A549 (cell line): ENCODE measurements around the gene DGUOK. TPM values are rescaled to one million over a fixed set of nuclear protein-coding genes. Genes with fewer than 3 reads are reported as not detected.

ENCODE experiments used
- ATAC-seq, 2 experiments: fragments of 200-7000 bp in 1 of 2; fragments of >200 bp in 1 of 2; cut with Nextera tagmentation in 1 of 2; cut with Tn5 transposase in 1 of 2; 3 replicates each; pipeline versions ENCODE4 v1.8.0 to v1.9.1; 2018 to 2020; ENCODE audit warnings: mild to moderate bottlenecking in 1 of 2, moderate library complexity in 1 of 2
- CTCF ChIA-PET: fragments of 300-600 bp; sonication (Branson Sonifier 250); formaldehyde crosslinking; extraction: SDS; loops from one replicate; lab custom pipeline; 2021; ENCODE audit warnings: antibody characterized with exemption, inconsistent platforms; lab: Yijun Ruan, JAX
- POLR2A ChIA-PET: fragments of 350-600 bp; formaldehyde crosslinking; extraction: SDS; loops from one replicate; lab custom pipeline; 2021; ENCODE audit warnings: antibody characterized with exemption, inconsistent platforms; lab: Yijun Ruan, JAX
- DNase-seq, 2 experiments: peaks; one replicate each; pipeline versions ENCODE4 v3.0.0 to v3.0.0-alpha.2; 2011 to 2016; ENCODE audit warnings: low read depth in 1 of 2, low spot score in 1 of 2
- FAIRE-seq: peaks from 2 replicates; lab custom pipeline; 2011; peaks lifted over from hg19 to GRCh38; lab: Jason Lieb, UNC
- H3K27ac ChIP-seq, 2 experiments: fragments of >200 bp; sonication (Bioruptor Twin); formaldehyde crosslinking; 3 replicates each; pipeline ENCODE4 v1.5.1; 2016 to 2017
- H3K4me1 ChIP-seq: fragments of >200 bp; sonication (Bioruptor Twin); formaldehyde crosslinking; 3 replicates; pipeline ENCODE4 v1.6.1; 2016
- H3K4me2 ChIP-seq: fragments of >200 bp; sonication (Bioruptor Twin); formaldehyde crosslinking; 3 replicates; pipeline ENCODE4 v1.6.1; 2016
- H3K4me3 ChIP-seq: fragments of >200 bp; sonication (Bioruptor Twin); formaldehyde crosslinking; 3 replicates; pipeline ENCODE4 v1.5.1; 2016
- H3K9me3 ChIP-seq: fragments of >200 bp; sonication (Bioruptor Twin); formaldehyde crosslinking; 3 replicates; pipeline ENCODE4 v1.6.1; 2016
- CEBPB ChIP-seq, 2 experiments: fragments of >200 bp in 1 of 2; sonication (Bioruptor Twin) in 1 of 2; formaldehyde crosslinking in 1 of 2; IDR thresholded peaks; 2 replicates each; pipeline ENCODE4 v1.6.1; 2012 to 2016
- CHD2 ChIP-seq: fragments of 150-350 bp; IDR thresholded peaks from 2 replicates; pipeline ENCODE4 v1.6.1; 2014; ENCODE audit warnings: low read length; ENCODE audit not compliant: partially characterized antibody
- EHMT2 ChIP-seq: fragments of 200-600 bp; sonication (generic); IDR thresholded peaks from 2 replicates; pipeline ENCODE4 v1.6.1; 2016; ENCODE audit warnings: antibody characterized with exemption, low read depth, mild to moderate bottlenecking, moderate library complexity
- HEYL ChIP-seq: fragments of 250-450 bp; sonication (Bioruptor Pico); IDR thresholded peaks from 2 replicates; pipeline ENCODE4 v1.8.0; 2021; ENCODE audit warnings: mild to moderate bottlenecking, moderate library complexity
- HOXB5 ChIP-seq: fragments of 250-450 bp; sonication (Bioruptor Pico); IDR thresholded peaks from 2 replicates; pipeline ENCODE4 v1.5.0; 2020; ENCODE audit warnings: mild to moderate bottlenecking, moderate library complexity
- JUN ChIP-seq, 2 experiments: fragments of >200 bp; sonication (Bioruptor Twin); formaldehyde crosslinking; IDR thresholded peaks; 2 replicates in 1 of 2; 3 replicates in 1 of 2; pipeline ENCODE4 v1.6.1; 2016 to 2017
- KDM1A ChIP-seq: fragments of 200-600 bp; sonication (generic); IDR thresholded peaks from 2 replicates; pipeline ENCODE4 v1.6.1; 2016; ENCODE audit warnings: low read depth, mild to moderate bottlenecking
- MAFK ChIP-seq: fragments of 450-650 bp; IDR thresholded peaks from 2 replicates; pipeline ENCODE4 v1.6.1; 2014; ENCODE audit not compliant: partially characterized antibody
- MYC ChIP-seq: IDR thresholded peaks from 2 replicates; pipeline ENCODE4 v1.6.1; 2012; ENCODE audit warnings: mild to moderate bottlenecking, inconsistent platforms, low read length, improper control_type of control experiment, borderline replicate concordance
- NFE2L2 ChIP-seq: fragments of 150-350 bp; conservative IDR thresholded peaks from 2 replicates; pipeline ENCODE4 v1.6.1; 2014; ENCODE audit warnings: low read length
- POLR2A ChIP-seq: IDR thresholded peaks from 2 replicates; pipeline ENCODE4 v1.6.1; 2012; ENCODE audit warnings: mild to moderate bottlenecking, low read length
- RARB ChIP-seq: fragments of 250-450 bp; sonication (Bioruptor Pico); IDR thresholded peaks from 2 replicates; pipeline ENCODE4 v1.8.0; 2021; ENCODE audit warnings: mild to moderate bottlenecking, moderate library complexity
- RFX5 ChIP-seq: fragments of 450-650 bp; IDR thresholded peaks from 2 replicates; pipeline ENCODE4 v1.7.1; 2014; ENCODE audit warnings: antibody characterized with exemption, mild to moderate bottlenecking, moderate library complexity
- RNF2 ChIP-seq: fragments of 200-600 bp; sonication (generic); IDR thresholded peaks from 2 replicates; pipeline ENCODE4 v1.6.1; 2016; ENCODE audit warnings: low read depth, mild to moderate bottlenecking, antibody characterized with exemption, moderate library complexity, borderline replicate concordance
- ZFP36 ChIP-seq: fragments of 450-650 bp; IDR thresholded peaks from 2 replicates; pipeline ENCODE4 v1.6.1; 2014; ENCODE audit warnings: borderline replicate concordance; ENCODE audit not compliant: partially characterized antibody
- WGBS: methylation state at CpG from one replicate; pipeline ENCODE4 v1.1.6; 2017; ENCODE audit errors: missing lambda C conversion rate; 5-methylcytosine and 5-hydroxymethylcytosine counted together
- polyA plus RNA-seq, 4 experiments: library from polyadenylated mRNA; depleted of rRNA in 3 of 4; stranded (reverse); fragments of >200 nt; fragmentation: RNase III in 1 of 4; extraction: RNeasy Plus Mini Kit Qiagen cat#74134 plus additional on column Dnase treatment in 1 of 4; gene quantifications; 2 replicates in 3 of 4; 3 replicates in 1 of 4; pipeline ENCODE4 v1.2.3, GENCODE V29; 2011 to 2017
- TF ChIP-seq, protein P1 (sequence below): fragments of 250-450 bp; sonication (Bioruptor Pico); IDR thresholded peaks from 2 replicates; pipeline ENCODE4 v1.5.0; 2021; ENCODE audit warnings: mild to moderate bottlenecking, moderate library complexity, borderline replicate concordance
- TF ChIP-seq, protein P2 (sequence below): fragments of >200 bp; sonication (Bioruptor Twin); formaldehyde crosslinking; IDR thresholded peaks from 3 replicates; pipeline ENCODE4 v1.6.1; 2016
- TF ChIP-seq, protein P3 (sequence below): fragments of 200-600 bp; sonication (generic); IDR thresholded peaks from 2 replicates; pipeline ENCODE4 v1.6.1; 2016; ENCODE audit warnings: antibody characterized with exemption, mild to moderate bottlenecking, moderate library complexity
- TF ChIP-seq, protein P4 (sequence below): IDR thresholded peaks from 2 replicates; pipeline ENCODE4 v1.6.1; 2012
- TF ChIP-seq, protein P5 (sequence below): fragments of 150-350 bp; IDR thresholded peaks from 2 replicates; pipeline ENCODE4 v1.6.1; 2014; ENCODE audit warnings: low read depth, mild to moderate bottlenecking, low read length
- TF ChIP-seq, protein P6 (sequence below): IDR thresholded peaks from 2 replicates; pipeline ENCODE4 v1.6.1; 2012

The DGUOK gene
- polyA plus RNA-seq, 2 of the 4 experiments (the other 2 are of a cell fraction), result 128 to 145 TPM

DNA sequence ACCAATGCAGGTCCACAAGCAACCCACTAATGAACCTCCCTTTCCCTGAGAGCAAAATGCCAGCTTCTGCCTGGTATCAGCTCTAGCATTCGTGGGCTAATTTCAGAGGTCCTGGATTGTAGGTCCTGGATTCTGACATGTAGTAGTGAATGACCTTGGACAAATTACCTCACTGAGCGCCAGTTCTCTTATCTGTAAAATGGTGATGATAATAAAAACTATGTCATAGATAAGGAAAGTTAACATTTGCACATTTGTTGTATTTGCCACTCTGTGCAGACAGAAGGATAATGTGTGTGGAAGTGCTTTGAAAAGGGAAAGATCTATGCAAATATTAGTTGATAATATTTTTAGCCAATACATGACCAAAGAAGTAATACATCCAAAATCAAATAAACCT lies 53.9 kb downstream of the DGUOK start:
- DNase-seq (no peak), ATAC-seq (no peak), FAIRE-seq (no peak)
- ChIA-PET POLR2A (no interaction called here), CTCF (interaction anchor here (0.5 kb wide), 1 partner anchor 247 kb away, joined by 3 read pairs; no protein-coding TSS in a partner anchor)
- Histone ChIP-seq H3K4me1 (peaks cover 43% of the 10 kb centered on the region), H3K27ac (peak overlapping the region; percentile 72 to 85; a peak in 4 of 6 replicates), H3K4me2 (peak overlapping the region; percentile 80), H3K4me3 (peak overlapping the region; percentile 50), H3K9me3 (no peaks in the 10 kb centered on the region)
- no peak for TF ChIP-seq MYC
- TF ChIP-seq ZFP36, result no peak
- TF ChIP-seq NFE2L2, result no peak
- no peak for TF ChIP-seq EHMT2
- TF ChIP-seq, protein P1, sequence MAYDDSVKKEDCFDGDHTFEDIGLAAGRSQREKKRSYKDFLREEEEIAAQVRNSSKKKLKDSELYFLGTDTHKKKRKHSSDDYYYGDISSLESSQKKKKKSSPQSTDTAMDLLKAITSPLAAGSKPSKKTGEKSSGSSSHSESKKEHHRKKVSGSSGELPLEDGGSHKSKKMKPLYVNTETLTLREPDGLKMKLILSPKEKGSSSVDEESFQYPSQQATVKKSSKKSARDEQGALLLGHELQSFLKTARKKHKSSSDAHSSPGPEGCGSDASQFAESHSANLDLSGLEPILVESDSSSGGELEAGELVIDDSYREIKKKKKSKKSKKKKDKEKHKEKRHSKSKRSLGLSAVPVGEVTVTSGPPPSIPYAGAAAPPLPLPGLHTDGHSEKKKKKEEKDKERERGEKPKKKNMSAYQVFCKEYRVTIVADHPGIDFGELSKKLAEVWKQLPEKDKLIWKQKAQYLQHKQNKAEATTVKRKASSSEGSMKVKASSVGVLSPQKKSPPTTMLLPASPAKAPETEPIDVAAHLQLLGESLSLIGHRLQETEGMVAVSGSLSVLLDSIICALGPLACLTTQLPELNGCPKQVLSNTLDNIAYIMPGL, result no peak
- no peak for TF ChIP-seq JUN (IDR thresholded peaks at IDR 0.05)
- no peak for TF ChIP-seq CEBPB (IDR thresholded peaks at IDR 0.05)
- TF ChIP-seq HEYL, result no peak
- TF ChIP-seq, protein P2, sequence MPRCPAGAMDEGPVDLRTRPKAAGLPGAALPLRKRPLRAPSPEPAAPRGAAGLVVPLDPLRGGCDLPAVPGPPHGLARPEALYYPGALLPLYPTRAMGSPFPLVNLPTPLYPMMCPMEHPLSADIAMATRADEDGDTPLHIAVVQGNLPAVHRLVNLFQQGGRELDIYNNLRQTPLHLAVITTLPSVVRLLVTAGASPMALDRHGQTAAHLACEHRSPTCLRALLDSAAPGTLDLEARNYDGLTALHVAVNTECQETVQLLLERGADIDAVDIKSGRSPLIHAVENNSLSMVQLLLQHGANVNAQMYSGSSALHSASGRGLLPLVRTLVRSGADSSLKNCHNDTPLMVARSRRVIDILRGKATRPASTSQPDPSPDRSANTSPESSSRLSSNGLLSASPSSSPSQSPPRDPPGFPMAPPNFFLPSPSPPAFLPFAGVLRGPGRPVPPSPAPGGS, result no peak
- WGBS, result 72% methylated on average over 2 of the region's 2 CpGs

DNA sequence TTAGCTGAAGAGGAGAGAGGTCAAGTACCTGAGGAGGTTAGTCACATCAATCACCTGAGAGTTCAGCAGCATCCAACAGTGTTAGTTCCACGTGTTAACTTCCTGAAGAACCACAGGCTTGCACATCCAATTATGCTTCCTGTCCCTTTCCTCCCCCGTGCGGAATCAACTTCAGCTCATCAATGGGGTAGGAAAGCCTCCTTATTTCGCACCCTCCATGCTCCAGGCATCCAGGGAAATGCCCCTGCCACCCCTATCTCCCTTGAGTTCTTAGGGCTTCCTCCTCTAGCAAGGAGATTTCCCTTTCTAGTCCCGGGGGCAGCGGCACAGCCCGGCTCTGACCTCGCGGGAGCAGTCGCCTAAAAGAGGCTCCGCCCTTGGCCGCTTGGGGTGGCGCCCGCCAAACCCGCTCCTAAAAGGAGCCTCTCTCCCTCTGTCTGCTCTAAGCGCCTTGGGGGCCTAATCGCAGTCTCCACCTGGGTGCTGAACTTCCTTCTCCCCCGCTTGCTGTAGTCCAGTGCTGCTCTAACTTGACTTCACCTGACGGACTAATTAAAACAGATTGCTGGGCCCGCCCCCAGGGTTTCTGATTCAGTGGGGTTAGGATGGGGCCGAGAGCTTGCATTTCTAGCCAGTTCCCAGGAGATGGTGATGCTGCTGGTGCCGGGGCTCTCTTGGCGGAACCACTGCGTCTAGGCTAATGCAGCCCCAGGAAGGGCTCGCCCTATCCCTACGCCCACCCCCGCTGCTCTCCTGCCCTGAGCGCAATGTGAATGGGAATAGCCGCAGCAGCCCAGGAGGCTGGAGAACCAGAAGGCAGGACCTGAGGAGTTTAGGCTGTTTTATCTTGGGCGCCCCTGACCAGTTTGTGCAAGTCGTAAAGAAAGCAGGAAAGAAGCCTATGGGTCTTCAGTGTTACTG lies 54.7 kb downstream of the DGUOK start:
- 31% methylated on average over 31 of the region's 31 CpGs for WGBS
- ChIA-PET CTCF (interaction anchor here (0.5 to 1.4 kb wide), 2 partner anchors 139 to 248 kb away, joined by 3 read pairs; no protein-coding TSS in a partner anchor), POLR2A (interaction anchor here (0.6 kb wide), 1 partner anchor 148 kb away, joined by 5 read pairs; no protein-coding TSS in a partner anchor)
- Histone ChIP-seq H3K4me3 (peak overlapping the region; percentile 50), H3K27ac (peak overlapping the region; percentile 72 to 85), H3K9me3 (no peaks in the 10 kb centered on the region), H3K4me2 (peak overlapping the region; percentile 80), H3K4me1 (peaks cover 50% of the 10 kb centered on the region)
- peak; percentile 70 to 87 for ATAC-seq
- peak; percentile 58 to 81 for DNase-seq
- FAIRE-seq, result no peak
- TF ChIP-seq, protein P3, sequence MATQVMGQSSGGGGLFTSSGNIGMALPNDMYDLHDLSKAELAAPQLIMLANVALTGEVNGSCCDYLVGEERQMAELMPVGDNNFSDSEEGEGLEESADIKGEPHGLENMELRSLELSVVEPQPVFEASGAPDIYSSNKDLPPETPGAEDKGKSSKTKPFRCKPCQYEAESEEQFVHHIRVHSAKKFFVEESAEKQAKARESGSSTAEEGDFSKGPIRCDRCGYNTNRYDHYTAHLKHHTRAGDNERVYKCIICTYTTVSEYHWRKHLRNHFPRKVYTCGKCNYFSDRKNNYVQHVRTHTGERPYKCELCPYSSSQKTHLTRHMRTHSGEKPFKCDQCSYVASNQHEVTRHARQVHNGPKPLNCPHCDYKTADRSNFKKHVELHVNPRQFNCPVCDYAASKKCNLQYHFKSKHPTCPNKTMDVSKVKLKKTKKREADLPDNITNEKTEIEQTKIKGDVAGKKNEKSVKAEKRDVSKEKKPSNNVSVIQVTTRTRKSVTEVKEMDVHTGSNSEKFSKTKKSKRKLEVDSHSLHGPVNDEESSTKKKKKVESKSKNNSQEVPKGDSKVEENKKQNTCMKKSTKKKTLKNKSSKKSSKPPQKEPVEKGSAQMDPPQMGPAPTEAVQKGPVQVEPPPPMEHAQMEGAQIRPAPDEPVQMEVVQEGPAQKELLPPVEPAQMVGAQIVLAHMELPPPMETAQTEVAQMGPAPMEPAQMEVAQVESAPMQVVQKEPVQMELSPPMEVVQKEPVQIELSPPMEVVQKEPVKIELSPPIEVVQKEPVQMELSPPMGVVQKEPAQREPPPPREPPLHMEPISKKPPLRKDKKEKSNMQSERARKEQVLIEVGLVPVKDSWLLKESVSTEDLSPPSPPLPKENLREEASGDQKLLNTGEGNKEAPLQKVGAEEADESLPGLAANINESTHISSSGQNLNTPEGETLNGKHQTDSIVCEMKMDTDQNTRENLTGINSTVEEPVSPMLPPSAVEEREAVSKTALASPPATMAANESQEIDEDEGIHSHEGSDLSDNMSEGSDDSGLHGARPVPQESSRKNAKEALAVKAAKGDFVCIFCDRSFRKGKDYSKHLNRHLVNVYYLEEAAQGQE, result peak; percentile 29; the same call in 1 of the 2 replicates
- TF ChIP-seq EHMT2 (no peak), MAFK (no peak), CEBPB (IDR thresholded peaks at IDR 0.05) (no peak), POLR2A (peak; percentile 70), RNF2 (no peak), CHD2 (peak; percentile 64), HOXB5 (CRISPR knock-in tag) (no peak), KDM1A (no peak), RARB (CRISPR knock-in tag) (no peak), RFX5 (no peak)
- TF ChIP-seq, protein P4, sequence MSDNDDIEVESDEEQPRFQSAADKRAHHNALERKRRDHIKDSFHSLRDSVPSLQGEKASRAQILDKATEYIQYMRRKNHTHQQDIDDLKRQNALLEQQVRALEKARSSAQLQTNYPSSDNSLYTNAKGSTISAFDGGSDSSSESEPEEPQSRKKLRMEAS, result peak; percentile 77
- TF ChIP-seq, protein P5, sequence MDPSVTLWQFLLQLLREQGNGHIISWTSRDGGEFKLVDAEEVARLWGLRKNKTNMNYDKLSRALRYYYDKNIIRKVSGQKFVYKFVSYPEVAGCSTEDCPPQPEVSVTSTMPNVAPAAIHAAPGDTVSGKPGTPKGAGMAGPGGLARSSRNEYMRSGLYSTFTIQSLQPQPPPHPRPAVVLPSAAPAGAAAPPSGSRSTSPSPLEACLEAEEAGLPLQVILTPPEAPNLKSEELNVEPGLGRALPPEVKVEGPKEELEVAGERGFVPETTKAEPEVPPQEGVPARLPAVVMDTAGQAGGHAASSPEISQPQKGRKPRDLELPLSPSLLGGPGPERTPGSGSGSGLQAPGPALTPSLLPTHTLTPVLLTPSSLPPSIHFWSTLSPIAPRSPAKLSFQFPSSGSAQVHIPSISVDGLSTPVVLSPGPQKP, result no peak
- TF ChIP-seq, protein P2, result 0 out of 3 replicates have a peak, but pooled peaks have one; percentile 13
- TF ChIP-seq, protein P6, sequence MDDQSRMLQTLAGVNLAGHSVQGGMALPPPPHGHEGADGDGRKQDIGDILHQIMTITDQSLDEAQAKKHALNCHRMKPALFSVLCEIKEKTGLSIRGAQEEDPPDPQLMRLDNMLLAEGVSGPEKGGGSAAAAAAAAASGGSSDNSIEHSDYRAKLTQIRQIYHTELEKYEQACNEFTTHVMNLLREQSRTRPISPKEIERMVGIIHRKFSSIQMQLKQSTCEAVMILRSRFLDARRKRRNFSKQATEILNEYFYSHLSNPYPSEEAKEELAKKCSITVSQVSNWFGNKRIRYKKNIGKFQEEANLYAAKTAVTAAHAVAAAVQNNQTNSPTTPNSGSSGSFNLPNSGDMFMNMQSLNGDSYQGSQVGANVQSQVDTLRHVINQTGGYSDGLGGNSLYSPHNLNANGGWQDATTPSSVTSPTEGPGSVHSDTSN, result 0 out of 2 replicates have a peak, but pooled peaks have one; percentile 51
